Fibroblast of lung (primary cell): ENCODE data around the gene GABBR2. TPM values are rescaled to one million over a fixed set of nuclear protein-coding genes. Genes with fewer than 3 reads are reported as not detected.
A peak's percentile ranks its signal among the peaks of the same experiment; 100 is the strongest.

Experiments used
- DNase-seq, 2 donors: peaks; one replicate each; pipeline versions ENCODE4 v3.0.0 to v3.0.0-alpha.2; 2010; ENCODE audit warnings: low read depth in 2 of 2
- H2AFZ ChIP-seq: 2 replicates; pipeline ENCODE4 v1.5.1; 2012; ENCODE audit warnings: low read length, control low read depth, inconsistent platforms
- H3K27ac ChIP-seq: 2 replicates; pipeline ENCODE4 v1.5.1; 2011; ENCODE audit warnings: low read length, control low read depth; ENCODE audit not compliant: insufficient read depth
- H3K27me3 ChIP-seq: 2 replicates; pipeline ENCODE4 v1.5.1; 2011; ENCODE audit warnings: mild to moderate bottlenecking, low read length; ENCODE audit not compliant: control insufficient read depth, insufficient read depth
- H3K36me3 ChIP-seq: 2 replicates; pipeline ENCODE4 v1.5.1; 2011; ENCODE audit warnings: low read length; ENCODE audit not compliant: control insufficient read depth, insufficient read depth
- H3K4me1 ChIP-seq: 2 replicates; pipeline ENCODE4 v1.5.1; 2011; ENCODE audit warnings: low read length; ENCODE audit not compliant: control insufficient read depth, insufficient read depth; ENCODE audit errors: extremely low read depth
- H3K4me2 ChIP-seq: 2 replicates; pipeline ENCODE4 v1.5.1; 2011; ENCODE audit warnings: low read length, control low read depth; ENCODE audit not compliant: insufficient read depth; ENCODE audit errors: extremely low read depth
- H3K4me3 ChIP-seq, 4 experiments: fragments of 200-600 bp in 1 of 4; sonication (generic) in 1 of 4; replicated peaks in 1 of 4; 2 replicates each; pipeline ENCODE4 v1.5.1; 2011 to 2016; ENCODE audit warnings: low read length in 4 of 4, low read depth in 3 of 4, mild to moderate bottlenecking in 3 of 4, control low read depth in 2 of 4, inconsistent platforms in 1 of 4, mixed read lengths in 1 of 4; ENCODE audit not compliant: insufficient read depth in 1 of 4; ENCODE audit errors: control extremely low read depth in 1 of 4
- H3K79me2 ChIP-seq: 2 replicates; pipeline ENCODE4 v1.5.1; 2012; ENCODE audit warnings: mild to moderate bottlenecking, low read length, inconsistent platforms; ENCODE audit not compliant: control insufficient read depth, insufficient read depth
- H3K9ac ChIP-seq: 2 replicates; pipeline ENCODE4 v1.5.1; 2011; ENCODE audit warnings: mild to moderate bottlenecking, low read length, control low read depth; ENCODE audit not compliant: insufficient read depth
- H3K9me3 ChIP-seq: 2 replicates; pipeline ENCODE4 v1.5.1; 2012; ENCODE audit warnings: low read depth, low read length; ENCODE audit not compliant: control insufficient read depth, insufficient read depth
- H4K20me1 ChIP-seq: 2 replicates; pipeline ENCODE4 v1.5.1; 2011; ENCODE audit warnings: low read length; ENCODE audit not compliant: control insufficient read depth, insufficient read depth; ENCODE audit errors: extremely low read depth
- EZH2 ChIP-seq: IDR thresholded peaks from 2 replicates; pipeline ENCODE4 v1.5.1; 2012; ENCODE audit warnings: low read length, control low read depth, mild to moderate bottlenecking; ENCODE audit errors: missing control alignments
- polyA plus RNA-seq, 2 donors: library from polyadenylated mRNA; depleted of rRNA in 1 of 2; stranded (reverse) in 1 of 2; unstranded in 1 of 2; fragments of >200 nt; gene quantifications; 2 replicates each; pipeline ENCODE4 v1.2.1, GENCODE V29; 2011 to 2012; ENCODE audit warnings: missing spikeins in 1 of 2
- total RNA-seq: library from RNA; depleted of rRNA; stranded (reverse); fragments of >200 nt; gene quantifications from 2 replicates; pipeline ENCODE4 v1.2.1, GENCODE V29; 2014
- TF ChIP-seq, protein P1 (sequence below), 2 donors: IDR thresholded peaks in 1 of 2; conservative IDR thresholded peaks in 1 of 2; 1 replicate in 1 of 2; 2 replicates in 1 of 2; pipeline ENCODE4 v1.5.1; 2011 to 2012; ENCODE audit warnings: low read length in 2 of 2, control low read depth in 1 of 2, inconsistent platforms in 1 of 2, low read depth in 1 of 2, mild to moderate bottlenecking in 1 of 2

Gene GABBR2
- total and polyA plus RNA-seq, 2 donors (not counting 1 experiment from before 2014, with no cell fraction given): 0.32 to 0.33 TPM

DNA sequence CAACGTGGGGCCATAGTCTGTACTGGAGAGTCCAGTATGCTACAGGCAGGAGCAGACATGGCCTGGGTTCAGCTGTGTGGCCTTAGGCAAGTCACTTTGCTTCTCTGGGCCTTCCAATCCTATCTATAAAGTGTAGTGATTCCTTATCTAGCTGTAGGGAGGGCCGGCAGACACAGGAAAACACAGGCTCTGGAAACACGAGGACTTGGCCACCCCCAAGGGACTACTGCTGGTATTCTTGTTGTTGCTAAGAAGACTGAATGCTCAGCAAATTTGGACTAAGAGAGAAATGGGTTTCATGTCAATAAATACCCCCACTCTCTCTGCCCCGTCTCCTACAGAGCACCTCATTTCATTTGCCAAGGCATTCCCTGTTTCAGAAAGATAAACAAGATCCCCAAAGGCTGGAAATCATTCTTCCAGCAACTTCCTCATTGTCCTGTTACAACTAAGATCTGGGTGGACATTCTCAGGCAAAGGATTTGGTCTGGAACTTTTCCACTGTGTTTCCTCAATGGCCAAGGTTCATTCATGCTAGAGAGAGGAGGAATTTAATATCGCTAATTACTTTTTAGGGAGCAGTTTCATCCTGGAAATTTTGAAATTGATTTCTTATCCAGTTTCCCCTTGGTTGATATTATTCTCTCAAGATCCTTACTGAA is 105.8 kb downstream of the GABBR2 start:
- Histone ChIP-seq H3K9ac (no peak overlapping the region), H3K9me3 (no peaks in the 10 kb centered on the region), H4K20me1 (no peaks in the 10 kb centered on the region), H2AFZ (no peak overlapping the region), H3K4me3 (no peak overlapping the region), H3K4me2 (no peak overlapping the region), H3K79me2 (no peaks in the 10 kb centered on the region), H3K36me3 (no peaks in the 10 kb centered on the region), H3K4me1 (peaks cover 3% of the 10 kb centered on the region), H3K27ac (no peak overlapping the region), H3K27me3 (no peaks in the 10 kb centered on the region)
- peak in 1 of 2 donors; percentile 16 for DNase-seq
- TF ChIP-seq, protein P1, sequence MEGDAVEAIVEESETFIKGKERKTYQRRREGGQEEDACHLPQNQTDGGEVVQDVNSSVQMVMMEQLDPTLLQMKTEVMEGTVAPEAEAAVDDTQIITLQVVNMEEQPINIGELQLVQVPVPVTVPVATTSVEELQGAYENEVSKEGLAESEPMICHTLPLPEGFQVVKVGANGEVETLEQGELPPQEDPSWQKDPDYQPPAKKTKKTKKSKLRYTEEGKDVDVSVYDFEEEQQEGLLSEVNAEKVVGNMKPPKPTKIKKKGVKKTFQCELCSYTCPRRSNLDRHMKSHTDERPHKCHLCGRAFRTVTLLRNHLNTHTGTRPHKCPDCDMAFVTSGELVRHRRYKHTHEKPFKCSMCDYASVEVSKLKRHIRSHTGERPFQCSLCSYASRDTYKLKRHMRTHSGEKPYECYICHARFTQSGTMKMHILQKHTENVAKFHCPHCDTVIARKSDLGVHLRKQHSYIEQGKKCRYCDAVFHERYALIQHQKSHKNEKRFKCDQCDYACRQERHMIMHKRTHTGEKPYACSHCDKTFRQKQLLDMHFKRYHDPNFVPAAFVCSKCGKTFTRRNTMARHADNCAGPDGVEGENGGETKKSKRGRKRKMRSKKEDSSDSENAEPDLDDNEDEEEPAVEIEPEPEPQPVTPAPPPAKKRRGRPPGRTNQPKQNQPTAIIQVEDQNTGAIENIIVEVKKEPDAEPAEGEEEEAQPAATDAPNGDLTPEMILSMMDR (conservative IDR thresholded peaks at IDR 0.05 in 1 of 2, IDR thresholded peaks at IDR 0.05 in 1 of 2; ENCODE audit: low read depth in 1 of 2, low read length in 2 of 2): no peak
- no peak for TF ChIP-seq EZH2

DNA sequence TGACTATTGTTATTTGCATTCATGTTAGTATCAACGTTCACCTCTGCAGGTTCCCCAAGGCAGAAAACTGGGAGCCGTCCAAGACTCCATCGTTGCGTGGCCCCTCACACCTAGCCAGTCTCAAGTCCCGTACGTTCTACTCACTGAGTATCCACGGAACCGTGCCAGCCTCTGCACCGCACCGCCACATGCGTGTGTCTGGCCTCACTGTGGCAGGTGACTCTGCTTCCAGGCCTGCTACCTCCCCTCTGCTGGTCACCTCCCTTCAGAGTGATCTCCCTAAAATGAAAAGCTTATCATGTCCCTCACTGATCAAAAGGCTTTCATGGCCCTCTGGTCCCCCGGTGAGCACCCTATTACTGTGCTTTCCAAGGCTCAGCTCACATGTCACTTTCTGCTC is 108.1 kb downstream of the GABBR2 start:
- Histone ChIP-seq H3K36me3 (no peaks in the 10 kb centered on the region), H3K79me2 (no peaks in the 10 kb centered on the region), H3K4me2 (no peak overlapping the region), H3K27ac (no peak overlapping the region), H2AFZ (no peak overlapping the region), H3K4me3 (no peak overlapping the region), H3K4me1 (no peaks in the 10 kb centered on the region), H3K9me3 (no peaks in the 10 kb centered on the region), H3K27me3 (no peaks in the 10 kb centered on the region), H3K9ac (no peak overlapping the region), H4K20me1 (no peaks in the 10 kb centered on the region)
- TF ChIP-seq EZH2: no peak
- TF ChIP-seq, protein P1 (conservative IDR thresholded peaks at IDR 0.05 in 1 of 2, IDR thresholded peaks at IDR 0.05 in 1 of 2; ENCODE audit: low read depth in 1 of 2, low read length in 2 of 2): no peak
- DNase-seq: no peak

DNA sequence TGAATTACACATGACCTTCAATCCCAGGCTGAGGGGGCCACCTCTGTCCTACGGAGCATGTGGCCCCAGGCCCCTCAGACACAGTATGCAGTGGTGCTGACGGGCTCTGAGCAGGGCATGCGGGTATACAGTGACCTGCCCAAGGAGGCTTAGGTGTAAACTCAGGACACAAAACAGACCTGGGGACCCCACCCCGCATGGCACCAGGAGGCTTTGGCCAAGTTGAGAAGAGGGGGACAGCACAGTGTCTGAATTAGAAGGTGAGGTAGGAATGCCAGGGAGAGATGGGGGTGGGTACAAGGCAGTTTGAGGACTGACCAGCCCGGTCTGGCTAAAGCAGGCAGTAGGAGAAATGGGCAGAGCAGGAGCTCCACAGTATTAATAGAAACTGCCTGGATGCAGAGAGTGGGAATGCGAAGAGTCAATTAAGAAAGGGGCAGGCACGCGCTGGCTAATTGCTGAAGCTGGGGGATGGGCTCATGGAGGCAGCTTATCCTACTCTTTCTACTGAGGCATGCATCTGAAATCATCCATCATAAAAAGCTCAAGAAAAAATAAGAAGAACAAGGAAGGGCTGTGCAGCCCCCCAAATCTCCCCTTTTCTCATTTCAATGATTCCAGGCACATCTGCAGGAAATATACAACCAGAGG is 109.0 kb downstream of the GABBR2 start:
- TF ChIP-seq EZH2: no peak
- TF ChIP-seq, protein P1 (conservative IDR thresholded peaks at IDR 0.05 in 1 of 2, IDR thresholded peaks at IDR 0.05 in 1 of 2; ENCODE audit: low read depth in 1 of 2, low read length in 2 of 2): no peak
- Histone ChIP-seq H4K20me1 (no peaks in the 10 kb centered on the region), H3K36me3 (no peaks in the 10 kb centered on the region), H3K4me3 (no peak overlapping the region), H3K9me3 (no peaks in the 10 kb centered on the region), H3K79me2 (no peaks in the 10 kb centered on the region), H3K4me1 (no peaks in the 10 kb centered on the region), H3K27ac (no peak overlapping the region), H3K9ac (no peak overlapping the region), H3K4me2 (no peak overlapping the region), H3K27me3 (no peaks in the 10 kb centered on the region), H2AFZ (no peak overlapping the region)
- no peak for DNase-seq
